ENCODE results near the gene AVPI1. TPM values are rescaled to one million over a fixed set of nuclear protein-coding genes. Genes with fewer than 3 reads are reported as not detected.

Gene AVPI1
- total and polyA plus RNA-seq, 4 donors: 6.6 to 22.1 (median 11.9) TPM

DNA sequence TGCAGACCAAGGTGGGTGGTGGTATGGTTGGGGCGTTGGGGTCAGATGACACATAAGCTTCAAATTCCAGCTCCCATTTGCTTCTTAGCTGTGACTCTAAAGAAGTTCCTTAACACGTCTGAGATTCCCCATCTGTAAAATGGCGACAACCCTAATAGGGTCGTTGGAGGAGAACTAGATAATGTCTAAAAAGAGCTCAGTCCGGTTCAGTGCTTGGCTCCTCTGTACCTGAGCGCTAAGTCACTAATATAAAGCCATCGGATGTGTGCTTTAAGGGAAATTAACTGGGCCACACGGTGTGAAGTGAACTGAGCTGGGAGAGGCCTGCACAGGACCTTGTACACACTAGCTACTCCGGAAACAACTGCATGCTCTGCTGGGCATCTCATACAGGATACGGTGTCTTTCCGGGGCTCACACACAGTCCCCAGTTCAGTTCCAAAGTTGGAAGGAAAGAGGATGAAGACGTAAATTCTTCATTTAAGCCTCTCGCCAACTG is 49.4 kb upstream of the AVPI1 start:
- Histone ChIP-seq H3K9ac (ENCODE audit: low read depth in 1 of 2, low read length in 2 of 2) (no peak overlapping the region), H3K4me3 (ENCODE audit: low read depth in 1 of 3, low read length in 3 of 3) (peak overlapping the region in 2 of 3 donors; percentile 13 to 92), H3K4me1 (ENCODE audit: control insufficient read depth in 4 of 4, insufficient read depth in 4 of 4, low read length in 3 of 4) (peaks cover 4 to 17% (median 10%) of the 10 kb centered on the region in 4 donors), H3K36me3 (ENCODE audit: control insufficient read depth in 4 of 4, insufficient read depth in 3 of 4, low read depth in 1 of 4, low read length in 3 of 4) (peaks cover 0 to 13% (median 7%) of the 10 kb centered on the region in 4 donors), H3K27me3 (ENCODE audit: control insufficient read depth in 4 of 4, insufficient read depth in 4 of 4, low read length in 3 of 4) (no peaks in the 10 kb centered on the region), H3K27ac (ENCODE audit: low read depth in 1 of 2, low read length in 2 of 2) (peak overlapping the region; percentile 90 to 96), H3K9me3 (ENCODE audit: control insufficient read depth in 4 of 4, low read length in 3 of 4) (no peaks in the 10 kb centered on the region)
- 70% methylated on average over 13 of the region's 13 CpGs for WGBS
- no peak for DNase-seq (ENCODE audit: low spot score)
- TF ChIP-seq NR2F2 (IDR thresholded peaks at IDR 0.05) (no peak), SP1 (IDR thresholded peaks at IDR 0.05) (no peak), TAF1 (conservative IDR thresholded peaks at IDR 0.05) (no peak), HNF4G (IDR thresholded peaks at IDR 0.05) (no peak), RXRA (IDR thresholded peaks at IDR 0.05) (no peak), JUND (IDR thresholded peaks at IDR 0.05) (no peak), HNF4A (conservative IDR thresholded peaks at IDR 0.05) (no peak), RAD21 (IDR thresholded peaks at IDR 0.05) (no peak), EGR1 (IDR thresholded peaks at IDR 0.05; ENCODE audit: low read depth in 2 of 2) (no peak), FOXA1 (IDR thresholded peaks at IDR 0.05) (no peak), REST (IDR thresholded peaks at IDR 0.05) (no peak)
- TF ChIP-seq, protein P1, sequence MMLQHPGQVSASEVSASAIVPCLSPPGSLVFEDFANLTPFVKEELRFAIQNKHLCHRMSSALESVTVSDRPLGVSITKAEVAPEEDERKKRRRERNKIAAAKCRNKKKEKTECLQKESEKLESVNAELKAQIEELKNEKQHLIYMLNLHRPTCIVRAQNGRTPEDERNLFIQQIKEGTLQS (IDR thresholded peaks at IDR 0.05): no peak
- TF ChIP-seq, protein P2, sequence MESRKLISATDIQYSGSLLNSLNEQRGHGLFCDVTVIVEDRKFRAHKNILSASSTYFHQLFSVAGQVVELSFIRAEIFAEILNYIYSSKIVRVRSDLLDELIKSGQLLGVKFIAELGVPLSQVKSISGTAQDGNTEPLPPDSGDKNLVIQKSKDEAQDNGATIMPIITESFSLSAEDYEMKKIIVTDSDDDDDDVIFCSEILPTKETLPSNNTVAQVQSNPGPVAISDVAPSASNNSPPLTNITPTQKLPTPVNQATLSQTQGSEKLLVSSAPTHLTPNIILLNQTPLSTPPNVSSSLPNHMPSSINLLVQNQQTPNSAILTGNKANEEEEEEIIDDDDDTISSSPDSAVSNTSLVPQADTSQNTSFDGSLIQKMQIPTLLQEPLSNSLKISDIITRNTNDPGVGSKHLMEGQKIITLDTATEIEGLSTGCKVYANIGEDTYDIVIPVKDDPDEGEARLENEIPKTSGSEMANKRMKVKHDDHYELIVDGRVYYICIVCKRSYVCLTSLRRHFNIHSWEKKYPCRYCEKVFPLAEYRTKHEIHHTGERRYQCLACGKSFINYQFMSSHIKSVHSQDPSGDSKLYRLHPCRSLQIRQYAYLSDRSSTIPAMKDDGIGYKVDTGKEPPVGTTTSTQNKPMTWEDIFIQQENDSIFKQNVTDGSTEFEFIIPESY (IDR thresholded peaks at IDR 0.05): no peak
- TF ChIP-seq, protein P3, sequence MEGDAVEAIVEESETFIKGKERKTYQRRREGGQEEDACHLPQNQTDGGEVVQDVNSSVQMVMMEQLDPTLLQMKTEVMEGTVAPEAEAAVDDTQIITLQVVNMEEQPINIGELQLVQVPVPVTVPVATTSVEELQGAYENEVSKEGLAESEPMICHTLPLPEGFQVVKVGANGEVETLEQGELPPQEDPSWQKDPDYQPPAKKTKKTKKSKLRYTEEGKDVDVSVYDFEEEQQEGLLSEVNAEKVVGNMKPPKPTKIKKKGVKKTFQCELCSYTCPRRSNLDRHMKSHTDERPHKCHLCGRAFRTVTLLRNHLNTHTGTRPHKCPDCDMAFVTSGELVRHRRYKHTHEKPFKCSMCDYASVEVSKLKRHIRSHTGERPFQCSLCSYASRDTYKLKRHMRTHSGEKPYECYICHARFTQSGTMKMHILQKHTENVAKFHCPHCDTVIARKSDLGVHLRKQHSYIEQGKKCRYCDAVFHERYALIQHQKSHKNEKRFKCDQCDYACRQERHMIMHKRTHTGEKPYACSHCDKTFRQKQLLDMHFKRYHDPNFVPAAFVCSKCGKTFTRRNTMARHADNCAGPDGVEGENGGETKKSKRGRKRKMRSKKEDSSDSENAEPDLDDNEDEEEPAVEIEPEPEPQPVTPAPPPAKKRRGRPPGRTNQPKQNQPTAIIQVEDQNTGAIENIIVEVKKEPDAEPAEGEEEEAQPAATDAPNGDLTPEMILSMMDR (IDR thresholded peaks at IDR 0.05; ENCODE audit: low read depth, low read length, missing input control): no peak

DNA sequence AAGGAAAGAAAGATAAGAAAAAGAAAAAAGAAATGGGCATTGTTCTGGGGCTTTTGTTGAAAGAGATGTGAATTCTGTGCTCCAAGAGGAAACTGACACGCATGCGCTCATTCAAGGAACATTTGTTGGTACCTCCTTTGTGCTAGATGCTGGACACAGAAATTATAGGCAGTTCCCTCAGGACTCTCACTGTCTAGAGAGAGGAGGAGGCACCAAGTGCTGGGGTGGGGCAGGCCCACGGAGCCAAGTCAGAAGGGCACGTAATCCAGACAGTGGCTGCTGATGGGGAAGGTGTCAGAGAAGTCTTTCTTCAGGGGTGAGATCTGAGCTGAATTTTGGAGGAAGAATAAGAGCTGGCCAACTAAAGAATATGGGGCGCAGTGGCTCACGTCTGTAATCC is 47.0 kb upstream of the AVPI1 start:
- Histone ChIP-seq H3K4me3 (ENCODE audit: low read depth in 1 of 3, low read length in 3 of 3) (no peak overlapping the region), H3K27ac (ENCODE audit: low read depth in 1 of 2, low read length in 2 of 2) (no peak overlapping the region), H3K4me1 (ENCODE audit: control insufficient read depth in 4 of 4, insufficient read depth in 4 of 4, low read length in 3 of 4) (peaks cover 4 to 17% (median 10%) of the 10 kb centered on the region in 4 donors), H3K27me3 (ENCODE audit: control insufficient read depth in 4 of 4, insufficient read depth in 4 of 4, low read length in 3 of 4) (no peaks in the 10 kb centered on the region), H3K9ac (ENCODE audit: low read depth in 1 of 2, low read length in 2 of 2) (no peak overlapping the region), H3K36me3 (ENCODE audit: control insufficient read depth in 4 of 4, insufficient read depth in 3 of 4, low read depth in 1 of 4, low read length in 3 of 4) (no peaks in the 10 kb centered on the region), H3K9me3 (ENCODE audit: control insufficient read depth in 4 of 4, low read length in 3 of 4) (no peaks in the 10 kb centered on the region)
- TF ChIP-seq HNF4G (IDR thresholded peaks at IDR 0.05) (no peak), EGR1 (IDR thresholded peaks at IDR 0.05; ENCODE audit: low read depth in 2 of 2) (no peak), HNF4A (conservative IDR thresholded peaks at IDR 0.05) (no peak), MAX (IDR thresholded peaks at IDR 0.05) (no peak), RXRA (IDR thresholded peaks at IDR 0.05) (no peak), GABPA (IDR thresholded peaks at IDR 0.05 in 1 of 2, conservative IDR thresholded peaks at IDR 0.05 in 1 of 2) (no peak)
- TF ChIP-seq, protein P2 (IDR thresholded peaks at IDR 0.05): no peak
- TF ChIP-seq, protein P3 (IDR thresholded peaks at IDR 0.05; ENCODE audit: low read depth, low read length, missing input control): no peak
- WGBS: 89% methylated on average over 6 of the region's 6 CpGs
- DNase-seq (ENCODE audit: low spot score): no peak

Measured in liver (tissue), 9 donors.